HL-60 (cell line): ENCODE results near the gene AKAP8.

Experiments
- GABPA ChIP-seq: IDR thresholded peaks from 2 replicates; pipeline ENCODE4 v1.6.1; 2012; ENCODE audit warnings: low read depth
- TF ChIP-seq, protein P1 (sequence below): IDR thresholded peaks from one replicate; pipeline ENCODE4 v1.5.1; 2011; ENCODE audit warnings: low read length, control low read depth, inconsistent platforms; ENCODE audit not compliant: insufficient read depth

DNA sequence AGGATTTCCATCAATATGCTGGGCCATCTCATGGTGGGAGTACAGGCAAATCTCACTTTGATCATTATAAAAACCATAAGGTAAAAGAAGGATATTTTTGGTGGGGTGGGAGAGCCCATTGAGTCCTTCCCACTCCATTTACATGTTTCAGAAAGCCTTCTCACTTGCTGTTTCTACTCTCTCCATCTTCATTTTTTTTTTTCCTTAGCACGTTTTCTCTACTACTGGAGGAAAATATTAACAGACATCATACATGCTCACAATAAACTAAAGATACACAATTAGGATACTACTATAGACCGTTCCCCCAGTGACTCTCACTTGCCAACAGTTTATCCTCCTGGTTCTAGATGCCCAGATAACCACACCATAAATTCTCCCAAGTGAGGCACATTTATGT is 1.8 kb upstream of the AKAP8 start:
- TF ChIP-seq, protein P1, sequence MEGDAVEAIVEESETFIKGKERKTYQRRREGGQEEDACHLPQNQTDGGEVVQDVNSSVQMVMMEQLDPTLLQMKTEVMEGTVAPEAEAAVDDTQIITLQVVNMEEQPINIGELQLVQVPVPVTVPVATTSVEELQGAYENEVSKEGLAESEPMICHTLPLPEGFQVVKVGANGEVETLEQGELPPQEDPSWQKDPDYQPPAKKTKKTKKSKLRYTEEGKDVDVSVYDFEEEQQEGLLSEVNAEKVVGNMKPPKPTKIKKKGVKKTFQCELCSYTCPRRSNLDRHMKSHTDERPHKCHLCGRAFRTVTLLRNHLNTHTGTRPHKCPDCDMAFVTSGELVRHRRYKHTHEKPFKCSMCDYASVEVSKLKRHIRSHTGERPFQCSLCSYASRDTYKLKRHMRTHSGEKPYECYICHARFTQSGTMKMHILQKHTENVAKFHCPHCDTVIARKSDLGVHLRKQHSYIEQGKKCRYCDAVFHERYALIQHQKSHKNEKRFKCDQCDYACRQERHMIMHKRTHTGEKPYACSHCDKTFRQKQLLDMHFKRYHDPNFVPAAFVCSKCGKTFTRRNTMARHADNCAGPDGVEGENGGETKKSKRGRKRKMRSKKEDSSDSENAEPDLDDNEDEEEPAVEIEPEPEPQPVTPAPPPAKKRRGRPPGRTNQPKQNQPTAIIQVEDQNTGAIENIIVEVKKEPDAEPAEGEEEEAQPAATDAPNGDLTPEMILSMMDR = no peak
- TF ChIP-seq GABPA = no peak
